GM19025 (cell line): Measurements from ENCODE around the gene XPR1.
"Not testable (repeated sequence)": the region's sequence is repeated elsewhere in the genome, so short reads cannot be mapped to it uniquely, and the experiment has no call there.

Experiments
- ATAC-seq: cut with Tn5 transposase; IDR thresholded peaks from one replicate; pipeline ENCODE4 v1.9.1; 2021; ENCODE audit warnings: mild to moderate bottlenecking, low read depth, moderate library complexity; ENCODE audit not compliant: unreplicated experiment

XPR1 gene

GRCh38 chr1:180831507-180831906, 199.7 kb downstream of the XPR1 start:
- ATAC-seq, result not testable (repeated sequence)

- not testable (repeated sequence) for ATAC-seq
These were observed 201.4 kb downstream of the XPR1 start for GRCh38 chr1:180833180-180833579.

GRCh38 chr1:180836449-180836848, 204.6 kb downstream of the XPR1 start:
- ATAC-seq, result no peak

GRCh38 chr1:180837020-180837419, 205.2 kb downstream of the XPR1 start:
- no peak for ATAC-seq

GRCh38 chr1:180838535-180838934, 206.7 kb downstream of the XPR1 start:
- ATAC-seq, result no peak

- no peak for ATAC-seq
These were observed 207.7 kb downstream of the XPR1 start for GRCh38 chr1:180839547-180839946.

GRCh38 chr1:180841415-180841814, 209.6 kb downstream of the XPR1 start:
- ATAC-seq, result no peak

GRCh38 chr1:180842052-180842451, 210.2 kb downstream of the XPR1 start:
- no peak for ATAC-seq

- no peak for ATAC-seq
These were observed 210.9 kb downstream of the XPR1 start for GRCh38 chr1:180842491-180843275.

GRCh38 chr1:180845352-180845751, 213.5 kb downstream of the XPR1 start:
- ATAC-seq, result no peak

GRCh38 chr1:180848191-180848590, 216.4 kb downstream of the XPR1 start:
- ATAC-seq, result no peak

GRCh38 chr1:180849031-180849775, 217.4 kb downstream of the XPR1 start:
- ATAC-seq, result peak; percentile 81

- ATAC-seq, result no peak
These were observed 220.4 kb downstream of the XPR1 start for GRCh38 chr1:180851995-180852887.

GRCh38 chr1:180854001-180854400, 222.2 kb downstream of the XPR1 start:
- no peak for ATAC-seq

- no peak for ATAC-seq
These were observed 222.6 kb downstream of the XPR1 start for GRCh38 chr1:180854456-180854855.

GRCh38 chr1:180857947-180858725, 226.3 kb downstream of the XPR1 start:
- not testable (repeated sequence) for ATAC-seq

GRCh38 chr1:180859306-180859705, 227.5 kb downstream of the XPR1 start:
- no peak for ATAC-seq

GRCh38 chr1:180860535-180860934, 228.7 kb downstream of the XPR1 start:
- ATAC-seq, result no peak

GRCh38 chr1:180862305-180862704, 230.5 kb downstream of the XPR1 start:
- ATAC-seq, result no peak

- no peak for ATAC-seq
These were observed 231.4 kb downstream of the XPR1 start for GRCh38 chr1:180863158-180863775.
